K562 (cell line): ENCODE data around the gene LMX1B.

ENCODE experiments used
- E2F8 ChIP-seq: fragments of 450-650 bp; IDR thresholded peaks from 2 replicates; pipeline ENCODE4 v1.7.1; 2018; ENCODE audit warnings: mild to moderate bottlenecking, low read depth; ENCODE audit not compliant: partially characterized antibody
- ELK1 ChIP-seq: sonication (generic); formaldehyde crosslinking; IDR thresholded peaks from 2 replicates; pipeline ENCODE4 v1.8.1; 2022; ENCODE audit warnings: missing genetic modification reagents
- POLR2A ChIP-seq: fragments of 450-650 bp; conservative IDR thresholded peaks from 2 replicates; pipeline ENCODE4 v1.6.1; 2016
- THRA ChIP-seq: fragments of 450-650 bp; IDR thresholded peaks from 2 replicates; pipeline ENCODE4 v1.6.1; 2017; ENCODE audit warnings: mild to moderate bottlenecking, moderate library complexity
- ZNF76 ChIP-seq: fragments of 250-450 bp; sonication (Bioruptor Pico); IDR thresholded peaks from 2 replicates; pipeline ENCODE4 v1.4.0; 2020; ENCODE audit warnings: mild to moderate bottlenecking, moderate library complexity, borderline replicate concordance

GRCh38 chr9:126666155-126666803, 52.6 kb downstream of the LMX1B start:
- TF ChIP-seq THRA: no peak
- no peak for TF ChIP-seq ELK1 (CRISPR knock-in tag)
- TF ChIP-seq ZNF76 (CRISPR knock-in tag): no peak
- TF ChIP-seq E2F8: no peak
- TF ChIP-seq POLR2A: no peak
